Mesenchymal stem cell (in vitro differentiated cells and primary cell): ENCODE measurements around the gene CLSTN1.

Experiments used
- DNase-seq: peaks from one replicate; pipeline ENCODE4 v3.0.0-alpha.2; 2013
- H2AFZ ChIP-seq: one replicate; pipeline ENCODE4 v1.6.1; 2013; ENCODE audit warnings: low read depth, mild to moderate bottlenecking, control low read depth, inconsistent platforms, low read length, moderate library complexity
- H2AK5ac ChIP-seq: 2 replicates; pipeline ENCODE4 v1.6.1; 2013; ENCODE audit warnings: low read length, moderate library complexity, mild to moderate bottlenecking, inconsistent platforms; ENCODE audit not compliant: severe bottlenecking
- H2BK120ac ChIP-seq: one replicate; pipeline ENCODE4 v1.6.1; 2013; ENCODE audit warnings: low read depth, mild to moderate bottlenecking, inconsistent platforms, low read length, moderate library complexity
- H2BK12ac ChIP-seq, 2 experiments: one replicate each; pipeline ENCODE4 v1.6.1; 2013; ENCODE audit warnings: inconsistent platforms in 2 of 2, low read length in 2 of 2, mild to moderate bottlenecking in 2 of 2, moderate library complexity in 2 of 2, control low read depth in 1 of 2
- H2BK15ac ChIP-seq: one replicate; pipeline ENCODE4 v1.6.1; 2013; ENCODE audit warnings: mild to moderate bottlenecking, low read depth, inconsistent platforms; ENCODE audit not compliant: poor library complexity, severe bottlenecking
- H2BK5ac ChIP-seq: 2 replicates; pipeline ENCODE4 v1.6.1; 2013; ENCODE audit warnings: low read depth, mild to moderate bottlenecking, low read length, control low read depth, inconsistent platforms; ENCODE audit not compliant: poor library complexity, severe bottlenecking
- H3K14ac ChIP-seq, 2 experiments: one replicate each; pipeline ENCODE4 v1.6.1; 2013; ENCODE audit warnings: inconsistent platforms in 2 of 2, low read length in 2 of 2, control low read depth in 1 of 2, mild to moderate bottlenecking in 1 of 2, moderate library complexity in 1 of 2
- H3K18ac ChIP-seq, 2 experiments: one replicate each; pipeline ENCODE4 v1.6.1; 2013; ENCODE audit warnings: inconsistent platforms in 2 of 2, low read length in 2 of 2, control low read depth in 1 of 2, low read depth in 1 of 2, mild to moderate bottlenecking in 1 of 2
- H3K23ac ChIP-seq, 2 experiments: one replicate each; pipeline ENCODE4 v1.6.1; 2013; ENCODE audit warnings: inconsistent platforms in 2 of 2, low read length in 2 of 2, mild to moderate bottlenecking in 2 of 2, moderate library complexity in 2 of 2, control low read depth in 1 of 2
- H3K27ac ChIP-seq: 2 replicates; pipeline ENCODE4 v1.5.1; 2013; ENCODE audit warnings: mild to moderate bottlenecking, moderate library complexity, low read length, control low read depth, inconsistent platforms; ENCODE audit not compliant: poor library complexity, severe bottlenecking
- H3K27me3 ChIP-seq, 2 experiments: 2 replicates each; pipeline versions ENCODE4 v1.6.1 to v1.7.0; 2013; ENCODE audit warnings: low read length in 2 of 2, mild to moderate bottlenecking in 2 of 2, moderate library complexity in 2 of 2, control low read depth in 1 of 2, inconsistent platforms in 1 of 2; ENCODE audit not compliant: control insufficient read depth in 1 of 2, insufficient read depth in 1 of 2
- H3K36me3 ChIP-seq, 2 experiments: 2 replicates each; pipeline versions ENCODE4 v1.6.1 to v1.7.0; 2013; ENCODE audit warnings: low read length in 2 of 2, control low read depth in 1 of 2, inconsistent platforms in 1 of 2, low read depth in 1 of 2, mild to moderate bottlenecking in 1 of 2; ENCODE audit not compliant: insufficient read depth in 2 of 2, control insufficient read depth in 1 of 2
- H3K4ac ChIP-seq, 2 experiments: one replicate each; pipeline ENCODE4 v1.6.1; 2013; ENCODE audit warnings: inconsistent platforms in 2 of 2, low read length in 2 of 2, mild to moderate bottlenecking in 2 of 2, moderate library complexity in 2 of 2, control low read depth in 1 of 2, low read depth in 1 of 2
- H3K4me1 ChIP-seq: 2 replicates; pipeline ENCODE4 v1.6.1; 2013; ENCODE audit warnings: low read depth, low read length, control low read depth; ENCODE audit not compliant: control insufficient read depth, insufficient read depth
- H3K4me2 ChIP-seq: 2 replicates; pipeline ENCODE4 v1.6.1; 2013; ENCODE audit warnings: low read length, mild to moderate bottlenecking, inconsistent platforms; ENCODE audit not compliant: poor library complexity, severe bottlenecking
- H3K4me3 ChIP-seq, 2 experiments: 2 replicates each; pipeline versions ENCODE4 v1.5.1 to v1.7.0; 2013; ENCODE audit warnings: low read length in 2 of 2, mild to moderate bottlenecking in 2 of 2, control low read depth in 1 of 2, low read depth in 1 of 2; ENCODE audit not compliant: insufficient read depth in 1 of 2
- H3K79me1 ChIP-seq: replicated peaks from 2 replicates; pipeline ENCODE4 v1.6.1; 2013; ENCODE audit warnings: mild to moderate bottlenecking, control low read depth, low read length, inconsistent platforms; ENCODE audit not compliant: poor library complexity, severe bottlenecking
- H3K9ac ChIP-seq: 2 replicates; pipeline ENCODE4 v1.7.0; 2013; ENCODE audit warnings: mild to moderate bottlenecking, low read length, moderate library complexity
- H3K9me3 ChIP-seq: 2 replicates; pipeline ENCODE4 v1.7.0; 2013; ENCODE audit warnings: mild to moderate bottlenecking, low read length; ENCODE audit not compliant: control insufficient read depth
- H4K8ac ChIP-seq: one replicate; pipeline ENCODE4 v1.6.1; 2013; ENCODE audit warnings: inconsistent platforms, mild to moderate bottlenecking, low read length, moderate library complexity
- H4K91ac ChIP-seq: one replicate; pipeline ENCODE4 v1.6.1; 2013; ENCODE audit warnings: mild to moderate bottlenecking, low read length, inconsistent platforms
- WGBS: methylation state at CpG from one replicate; pipeline ENCODE4 v1.1.7; 2013; ENCODE audit warnings: mixed read lengths; 5-methylcytosine and 5-hydroxymethylcytosine counted together

Gene CLSTN1

GRCh38 chr1:9801909-9802308 is 21.9 kb downstream of the CLSTN1 start:
- Histone ChIP-seq H3K18ac (no peak overlapping the region), H2BK12ac (no peak overlapping the region), H2AK5ac (no peak overlapping the region), H3K4me2 (no peak overlapping the region), H2BK15ac (no peak overlapping the region), H3K4me1 (peaks cover 22% of the 10 kb centered on the region), H3K4ac (no peak overlapping the region), H3K14ac (no peak overlapping the region), H3K9me3 (no peaks in the 10 kb centered on the region), H3K27me3 (no peaks in the 10 kb centered on the region), H2BK5ac (no peak overlapping the region), H3K79me1 (peaks cover 11% of the 10 kb centered on the region), H3K4me3 (no peak overlapping the region), H4K91ac (no peak overlapping the region), H3K27ac (no peak overlapping the region), H2AFZ (no peak overlapping the region), H4K8ac (no peak overlapping the region), H3K9ac (no peak overlapping the region), H2BK120ac (no peak overlapping the region), H3K23ac (no peak overlapping the region), H3K36me3 (peaks cover 0 to under 1% of the 10 kb centered on the region in 2 experiments)
- DNase-seq, result no peak
- WGBS, result 100% methylated on average over 1 of the region's 1 CpG

- H3K14ac ChIP-seq, result no peak overlapping the region
- H2AK5ac ChIP-seq, result peak overlapping the region; percentile 44
- no peak overlapping the region for H3K4me2 ChIP-seq
- H3K27me3 ChIP-seq, result no peaks in the 10 kb centered on the region
- no peak overlapping the region for H3K4ac ChIP-seq
- no peaks in the 10 kb centered on the region for H3K9me3 ChIP-seq
- H2AFZ ChIP-seq, result no peak overlapping the region
- no peak overlapping the region for H4K91ac ChIP-seq
- no peak overlapping the region for H4K8ac ChIP-seq
- peaks cover 9% of the 10 kb centered on the region for H3K79me1 ChIP-seq
- peak overlapping the region in 1 of 2 experiments; percentile 66 for H3K4me3 ChIP-seq
- H2BK120ac ChIP-seq, result no peak overlapping the region
- no peak overlapping the region for H3K23ac ChIP-seq
- no peak overlapping the region for H3K27ac ChIP-seq
- DNase-seq, result peak; percentile 78
- 84% methylated on average over 10 of the region's 11 CpGs for WGBS
- H3K36me3 ChIP-seq, result no peaks in the 10 kb centered on the region
- H2BK5ac ChIP-seq, result no peak overlapping the region
- H3K9ac ChIP-seq, result peak overlapping the region; percentile 80
- H3K4me1 ChIP-seq, result peaks cover 23% of the 10 kb centered on the region
- H3K18ac ChIP-seq, result peak overlapping the region in 1 of 2 experiments; percentile 40
- H2BK15ac ChIP-seq, result no peak overlapping the region
- peak overlapping the region in 1 of 2 experiments; percentile 72 for H2BK12ac ChIP-seq
Observed at GRCh38 chr1:9798236-9799130, 25.3 kb downstream of the CLSTN1 start.

- peak overlapping the region; percentile 42 for H4K8ac ChIP-seq
- peak overlapping the region; percentile 95 for H2BK5ac ChIP-seq
- no peaks in the 10 kb centered on the region for H3K9me3 ChIP-seq
- H2BK120ac ChIP-seq, result no peak overlapping the region
- H2AK5ac ChIP-seq, result peak overlapping the region; percentile 65
- no peak overlapping the region for H4K91ac ChIP-seq
- peak overlapping the region; percentile 98 for H3K27ac ChIP-seq
- H3K4me3 ChIP-seq, result no peak overlapping the region
- no peak overlapping the region for H3K23ac ChIP-seq
- peaks cover 10% of the 10 kb centered on the region for H3K79me1 ChIP-seq
- H3K4me1 ChIP-seq, result peaks cover 30% of the 10 kb centered on the region
- H3K9ac ChIP-seq, result no peak overlapping the region
- peak overlapping the region; percentile 57 for H3K4me2 ChIP-seq
- no peak overlapping the region for H2AFZ ChIP-seq
- H2BK15ac ChIP-seq, result no peak overlapping the region
- DNase-seq, result no peak
- H3K18ac ChIP-seq, result peak overlapping the region in 1 of 2 experiments; percentile 8
- H3K36me3 ChIP-seq, result no peaks in the 10 kb centered on the region
- H3K4ac ChIP-seq, result peak overlapping the region in 1 of 2 experiments; percentile 49
- no peak overlapping the region for H3K14ac ChIP-seq
- H2BK12ac ChIP-seq, result no peak overlapping the region
- no peaks in the 10 kb centered on the region for H3K27me3 ChIP-seq
Observed at GRCh38 chr1:9797049-9797448, 26.7 kb downstream of the CLSTN1 start.

- Histone ChIP-seq H4K8ac (no peak overlapping the region), H3K4me3 (no peak overlapping the region), H4K91ac (no peak overlapping the region), H2AK5ac (no peak overlapping the region), H3K4me2 (no peak overlapping the region), H3K9me3 (no peaks in the 10 kb centered on the region), H2BK5ac (no peak overlapping the region), H3K27ac (no peak overlapping the region), H3K27me3 (no peaks in the 10 kb centered on the region), H3K36me3 (no peaks in the 10 kb centered on the region), H3K14ac (no peak overlapping the region), H2AFZ (no peak overlapping the region), H2BK120ac (no peak overlapping the region), H3K79me1 (peaks cover 12% of the 10 kb centered on the region), H3K18ac (no peak overlapping the region), H2BK15ac (no peak overlapping the region), H3K23ac (no peak overlapping the region), H2BK12ac (no peak overlapping the region), H3K9ac (no peak overlapping the region), H3K4me1 (peaks cover 32% of the 10 kb centered on the region), H3K4ac (no peak overlapping the region)
- DNase-seq, result no peak
- over 99% methylated on average over 6 of the region's 6 CpGs for WGBS
Observed at GRCh38 chr1:9794081-9794480, 29.7 kb downstream of the CLSTN1 start.
